HG03280 (cell line): ENCODE measurements around the gene TFEC.
"Not testable (repeated sequence)": the region's sequence is repeated elsewhere in the genome, so short reads cannot be mapped to it uniquely, and the experiment has no call there.

Experiments used
- ATAC-seq: cut with Tn5 transposase; IDR thresholded peaks from one replicate; pipeline ENCODE4 v1.9.1; 2021; ENCODE audit warnings: mild to moderate bottlenecking, moderate library complexity; ENCODE audit not compliant: unreplicated experiment

Gene TFEC

DNA sequence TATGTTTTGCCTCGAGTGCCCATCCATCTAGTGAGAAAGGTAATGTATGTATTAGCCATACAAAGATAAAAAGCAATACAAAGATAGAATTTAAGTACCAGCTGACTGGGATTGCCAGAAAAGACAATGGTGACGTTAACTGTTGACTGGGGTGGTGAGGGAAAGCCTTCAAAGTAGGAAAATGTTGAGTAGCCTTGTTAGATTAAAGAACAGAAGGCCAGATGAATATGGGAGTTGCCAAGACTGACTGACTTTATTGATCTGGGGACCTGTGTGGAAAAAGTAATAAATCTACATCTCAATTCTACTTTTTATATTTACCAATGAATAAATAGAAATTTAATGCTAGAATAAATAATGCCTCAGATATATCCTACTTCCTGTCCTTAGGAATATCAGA lies 97.7 kb downstream of the TFEC start:
- ATAC-seq, result no peak

GRCh38 chr7:115930184-115930583 lies 100.4 kb downstream of the TFEC start:
- ATAC-seq, result not testable (repeated sequence)

DNA sequence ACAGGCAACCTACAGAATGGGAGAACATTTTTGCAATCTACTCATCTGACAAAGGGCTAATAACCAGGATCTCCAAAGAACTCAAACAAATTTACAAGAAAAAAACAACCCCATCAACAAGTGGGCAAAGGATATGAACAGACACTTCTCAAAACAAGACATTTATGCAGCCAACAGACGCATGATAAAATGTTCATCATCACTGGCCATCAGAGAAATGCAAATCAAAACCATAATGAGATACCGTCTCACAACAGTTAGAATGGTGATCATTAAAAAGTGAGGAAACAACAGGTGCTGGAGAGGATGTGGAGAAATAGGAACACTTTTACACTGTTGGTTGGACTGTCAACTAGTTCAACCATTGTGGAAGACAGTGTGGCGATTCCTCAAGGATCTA lies 100.8 kb downstream of the TFEC start:
- not testable (repeated sequence) for ATAC-seq

DNA sequence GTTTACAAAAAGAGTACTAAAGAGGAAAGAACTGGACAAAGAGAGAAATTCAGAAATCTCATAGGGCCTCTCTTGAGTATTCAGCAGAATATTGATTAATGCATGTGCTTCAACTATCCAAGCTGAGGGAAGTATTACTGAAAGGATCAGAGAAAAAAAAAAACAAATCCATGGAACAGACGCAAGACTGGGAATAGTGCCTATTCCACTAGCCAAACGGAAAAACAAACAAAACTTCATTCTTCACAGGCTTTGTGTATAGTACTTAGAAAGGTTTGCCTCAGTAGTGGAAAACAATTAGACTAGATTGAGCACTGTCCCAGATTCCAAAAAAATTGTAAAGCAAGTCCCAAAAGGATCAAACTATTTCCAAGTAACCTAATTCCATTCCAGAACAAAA lies 106.2 kb downstream of the TFEC start:
- ATAC-seq, result no peak

DNA sequence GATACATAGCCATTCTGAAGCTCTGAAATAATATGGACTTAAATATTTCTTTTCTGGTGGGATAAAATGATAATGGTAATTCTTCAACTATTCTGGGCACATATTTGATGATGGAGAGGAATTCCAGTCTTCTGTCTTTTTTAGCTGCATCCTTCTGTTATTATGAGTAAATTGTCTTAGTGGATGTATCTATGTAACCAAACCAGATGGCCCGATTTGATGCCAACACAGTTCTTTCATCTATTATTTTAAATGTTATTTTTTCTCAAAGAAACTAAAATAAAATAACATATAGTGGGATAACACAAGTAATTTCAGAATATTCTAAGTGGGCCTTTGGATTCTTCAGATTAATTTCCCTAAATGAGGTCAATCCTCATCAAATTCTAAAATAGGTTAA lies 110.2 kb downstream of the TFEC start:
- no peak for ATAC-seq

- ATAC-seq, result no peak
Observed at GRCh38 chr7:115914951-115915350, 115.6 kb downstream of the TFEC start.

DNA sequence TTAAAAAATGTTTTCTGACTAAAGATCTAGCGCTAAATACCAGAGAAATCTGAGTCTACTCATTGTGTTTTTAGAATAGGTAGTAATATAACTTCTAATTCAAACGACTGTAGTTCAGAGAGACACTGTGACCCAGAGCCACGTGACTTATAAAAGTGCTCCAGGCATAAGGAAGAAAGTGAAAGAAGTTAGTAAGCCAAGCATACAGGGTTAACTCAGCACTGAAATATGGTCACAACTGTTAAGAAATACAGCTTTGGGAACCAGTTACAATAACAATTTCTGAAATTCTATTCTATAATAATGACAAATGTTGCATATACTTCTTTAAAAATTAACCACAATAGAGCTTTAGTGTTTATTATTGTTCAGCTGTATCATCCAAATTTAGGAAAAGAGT lies 119.1 kb downstream of the TFEC start:
- no peak for ATAC-seq

DNA sequence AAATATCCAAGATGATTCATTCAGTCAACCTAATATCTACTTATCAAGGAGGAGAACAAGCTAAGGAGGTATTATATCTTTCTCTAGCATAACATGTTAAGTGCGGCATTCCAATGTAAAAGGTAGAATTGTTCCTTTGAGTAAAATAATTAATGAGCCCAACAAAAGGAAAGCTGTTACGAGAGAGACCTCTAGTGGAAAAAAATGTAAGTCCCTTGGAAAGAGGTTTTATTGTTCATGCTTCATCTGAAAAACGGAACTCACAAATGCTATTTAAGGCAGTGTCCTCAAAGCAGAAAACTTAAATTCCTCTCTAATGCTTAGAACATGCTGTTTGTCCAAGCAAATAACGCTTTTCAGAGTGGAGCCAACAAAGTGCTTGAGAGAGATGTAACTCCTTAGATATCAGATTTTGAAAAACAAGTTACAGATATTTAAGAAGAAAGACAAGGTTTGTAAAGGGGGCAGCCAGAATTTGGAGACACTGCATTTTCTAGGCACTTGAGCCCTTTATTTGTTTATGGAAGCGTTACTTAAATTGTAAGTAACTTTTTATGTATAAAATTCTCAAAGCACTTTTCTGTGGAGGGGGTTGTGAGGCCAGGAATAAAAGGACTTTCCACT lies 119.9 kb downstream of the TFEC start:
- peak; percentile 56 for ATAC-seq

DNA sequence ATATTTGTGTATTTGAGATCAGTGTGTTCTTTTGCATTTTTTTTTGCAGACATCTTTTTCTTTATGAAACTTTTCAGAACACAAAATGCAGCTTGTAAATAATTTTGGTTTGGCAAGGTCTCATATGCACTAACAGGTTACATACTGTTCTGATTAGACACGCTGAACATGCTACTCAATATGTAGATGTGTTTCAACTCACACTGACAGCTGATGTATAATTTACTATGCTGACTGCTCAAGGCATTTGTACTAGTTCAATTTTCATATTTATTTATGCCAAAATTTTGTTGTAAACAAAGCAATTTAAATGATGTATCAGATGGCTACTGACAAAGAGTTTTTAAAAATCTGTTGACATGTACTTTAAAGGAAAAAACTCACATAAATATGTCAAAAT lies 123.8 kb downstream of the TFEC start:
- ATAC-seq, result no peak

DNA sequence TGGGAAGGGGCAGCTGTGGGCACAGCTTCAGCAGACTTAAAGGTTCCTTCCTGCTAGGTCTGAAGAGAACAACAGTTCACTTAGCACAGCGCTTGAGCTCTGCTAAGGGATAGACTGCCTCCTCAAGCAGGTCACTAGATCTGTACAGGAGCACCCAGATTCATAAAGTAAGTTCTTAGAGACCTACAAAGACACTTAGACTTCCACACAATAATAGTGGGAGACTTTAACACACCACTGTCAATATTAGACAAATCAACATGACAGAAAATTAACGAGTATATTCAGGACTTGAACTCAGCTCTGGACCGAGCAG lies 140.9 kb downstream of the TFEC start:
- no peak for ATAC-seq

DNA sequence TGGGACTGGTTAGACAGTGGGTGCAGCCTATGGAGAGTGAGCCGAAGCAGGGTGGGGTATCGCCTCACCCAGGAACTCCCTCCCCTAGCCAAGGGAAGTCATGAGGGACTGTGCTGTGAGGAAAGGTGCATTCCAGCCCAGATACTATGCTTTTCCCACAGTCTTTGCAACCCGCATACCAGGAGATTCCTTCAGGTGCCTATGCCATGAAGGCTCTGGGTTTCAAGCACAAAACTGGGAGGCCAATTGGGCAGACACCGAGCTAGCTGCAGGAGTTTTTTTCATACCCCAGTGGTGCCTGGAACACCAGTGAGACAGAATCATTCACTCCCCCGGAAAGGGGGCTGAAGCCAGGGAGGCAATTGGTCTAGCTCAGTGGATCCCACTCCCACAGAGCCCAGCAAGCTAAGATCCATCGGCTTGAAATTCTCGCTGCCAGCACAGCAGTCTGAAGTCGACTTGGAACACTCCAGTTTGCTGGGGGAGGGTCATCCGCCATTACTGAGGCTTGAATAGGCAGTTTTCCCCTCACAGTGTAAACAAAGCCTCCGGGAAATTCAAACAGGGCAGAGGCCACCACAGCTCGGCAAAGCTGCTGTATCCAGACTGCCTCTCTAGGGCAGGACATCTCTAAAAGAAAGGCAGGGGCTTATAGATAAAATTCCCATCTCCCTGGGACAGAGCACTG lies 141.4 kb downstream of the TFEC start:
- ATAC-seq, result no peak

DNA sequence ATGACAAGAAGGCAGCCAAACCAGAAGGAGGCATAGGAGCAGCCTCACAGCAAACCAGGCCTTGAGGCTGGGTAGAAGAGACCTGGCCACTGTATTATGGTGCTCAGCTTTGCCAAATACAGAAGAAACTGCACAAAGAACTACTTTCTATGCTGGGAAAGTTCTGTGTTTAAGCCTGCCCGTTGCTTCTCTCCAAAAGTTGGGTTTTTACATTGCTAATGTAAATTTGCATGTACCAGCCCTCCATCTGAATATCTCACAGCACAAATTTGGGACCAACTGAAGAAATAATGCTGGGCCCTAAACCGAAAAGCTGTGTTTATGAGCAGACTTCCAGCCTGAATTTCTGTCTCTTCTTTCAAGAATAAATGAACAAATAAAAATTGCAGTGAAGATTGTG lies 145.0 kb downstream of the TFEC start:
- ATAC-seq, result no peak
